Measurements from ENCODE around the gene TBL3.

TBL3 gene

DNA sequence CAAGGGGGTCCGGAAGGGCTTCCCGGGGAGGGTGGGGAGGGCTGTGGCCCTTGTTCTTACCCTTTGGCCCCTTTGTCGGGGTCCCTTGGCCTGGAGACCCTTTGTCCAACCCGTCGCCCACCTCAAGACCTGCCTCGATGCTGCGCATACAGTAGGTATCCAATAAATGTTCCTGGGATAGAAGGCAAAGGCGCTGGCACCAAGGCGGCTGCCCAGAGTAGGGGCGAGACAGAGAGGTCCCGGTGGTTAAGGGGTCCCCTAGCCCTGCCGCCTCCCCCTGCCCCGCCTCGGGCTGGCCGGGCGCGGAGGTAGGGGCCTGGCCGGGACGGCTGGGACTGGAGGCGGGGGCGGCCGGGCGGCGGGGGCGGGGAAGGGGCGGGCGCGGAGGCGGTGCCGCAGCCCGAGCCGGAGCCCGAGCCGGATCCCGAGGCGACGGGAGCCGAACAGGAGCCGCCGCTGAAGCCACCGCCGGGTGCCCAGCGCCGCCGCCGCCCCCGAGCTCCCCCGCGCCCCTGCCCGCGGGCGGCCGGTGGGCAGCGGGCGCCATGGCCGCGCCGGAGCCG, 54.7 kb downstream of the TBL3 start, which contains the start of gene NHERF2 (continued):
- no peak for TF ChIP-seq ISL1 (CRISPR knock-in tag; IDR thresholded peaks at IDR 0.05)

DNA sequence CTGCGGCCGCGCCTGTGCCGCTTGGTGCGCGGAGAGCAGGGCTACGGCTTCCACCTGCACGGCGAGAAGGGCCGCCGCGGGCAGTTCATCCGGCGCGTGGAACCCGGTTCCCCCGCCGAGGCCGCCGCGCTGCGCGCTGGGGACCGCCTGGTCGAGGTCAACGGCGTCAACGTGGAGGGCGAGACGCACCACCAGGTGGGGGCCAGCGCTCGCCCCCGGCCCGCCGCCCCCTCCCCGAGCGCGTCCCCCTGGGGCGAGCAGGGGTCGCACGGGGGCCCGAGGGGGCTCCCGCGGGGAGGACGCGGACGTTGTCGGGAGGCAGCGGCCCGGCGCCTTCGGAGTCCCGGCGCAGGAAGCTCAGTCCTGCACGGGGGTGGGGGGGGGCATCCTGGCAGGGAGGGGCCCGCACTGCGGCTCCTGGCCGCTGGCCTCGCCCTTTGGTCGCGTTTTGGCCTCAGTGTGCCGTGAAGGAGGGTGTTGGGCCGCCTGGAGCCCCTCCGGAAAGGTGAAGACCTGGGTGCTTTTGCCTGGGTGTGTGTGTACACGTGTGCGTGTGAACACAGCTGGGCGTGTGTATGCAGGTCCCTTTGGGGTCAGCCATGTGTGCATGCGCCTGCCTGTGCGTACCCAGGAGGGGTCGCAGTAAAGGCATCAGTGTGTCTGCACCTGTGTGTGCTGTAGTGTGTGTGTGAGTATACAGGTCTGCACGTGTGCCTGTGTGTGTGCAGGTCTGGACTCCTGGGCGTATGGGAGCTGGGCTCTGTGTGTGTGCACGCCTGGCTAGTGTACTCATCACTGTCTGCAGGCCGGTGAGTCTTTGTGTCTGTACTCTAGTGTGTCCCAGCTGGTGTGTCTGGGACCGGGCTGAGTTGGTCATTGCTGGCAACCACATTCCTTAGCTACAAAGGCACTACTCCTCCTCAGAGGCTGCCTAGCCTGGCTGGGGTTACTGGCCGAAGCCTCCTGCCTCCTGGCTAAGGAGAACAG, 55.5 kb downstream of the TBL3 start:
- ATAC-seq, result peak; percentile 7
- no peak for TF ChIP-seq ZFP3 (CRISPR knock-in tag; IDR thresholded peaks at IDR 0.05)
- TF ChIP-seq TOX (CRISPR knock-in tag; IDR thresholded peaks at IDR 0.05; ENCODE audit: borderline replicate concordance), result no peak
- no peak for TF ChIP-seq TCF4 (CRISPR knock-in tag; IDR thresholded peaks at IDR 0.05; ENCODE audit: borderline replicate concordance)
- no peak for TF ChIP-seq OSR1 (CRISPR knock-in tag; IDR thresholded peaks at IDR 0.05)
- TF ChIP-seq ZNF8 (CRISPR knock-in tag; IDR thresholded peaks at IDR 0.05), result no peak
- TF ChIP-seq PPARA (CRISPR knock-in tag; IDR thresholded peaks at IDR 0.05; ENCODE audit: borderline replicate concordance), result no peak
- no peak for TF ChIP-seq ZNF565 (CRISPR knock-in tag; conservative IDR thresholded peaks at IDR 0.05; ENCODE audit: low read depth)
- no peak for TF ChIP-seq RARB (CRISPR knock-in tag; IDR thresholded peaks at IDR 0.05)

DNA sequence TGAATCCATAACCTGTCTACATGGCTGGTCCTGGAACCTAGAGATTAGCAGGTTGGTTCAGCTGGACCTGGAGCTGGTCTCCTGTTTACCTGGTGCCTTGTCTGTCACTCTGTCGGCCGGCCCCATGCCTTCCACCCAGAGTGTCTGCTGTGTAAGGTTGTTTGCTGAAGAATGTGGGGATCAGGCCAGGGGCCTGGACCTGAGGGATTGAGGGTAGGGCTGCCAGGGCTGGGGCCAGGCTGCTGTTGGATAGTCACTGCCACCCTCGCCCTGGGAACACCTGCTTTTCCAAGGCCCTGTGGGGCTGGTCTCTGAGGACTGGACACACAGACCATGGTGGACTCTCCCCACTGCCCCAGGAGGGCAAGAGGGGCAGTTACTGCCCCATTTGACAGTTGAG, 56.3 kb downstream of the TBL3 start:
- TF ChIP-seq RARB (CRISPR knock-in tag; IDR thresholded peaks at IDR 0.05) (no peak), ESRRG (CRISPR knock-in tag; IDR thresholded peaks at IDR 0.05) (no peak), OSR1 (CRISPR knock-in tag; IDR thresholded peaks at IDR 0.05) (no peak), GLIS3 (CRISPR knock-in tag; IDR thresholded peaks at IDR 0.05) (no peak), ZNF70 (CRISPR knock-in tag; IDR thresholded peaks at IDR 0.05) (no peak), TOX (CRISPR knock-in tag; IDR thresholded peaks at IDR 0.05; ENCODE audit: borderline replicate concordance) (no peak), ARNTL (CRISPR knock-in tag; IDR thresholded peaks at IDR 0.05; ENCODE audit: borderline replicate concordance, low read depth) (no peak), TCF4 (CRISPR knock-in tag; IDR thresholded peaks at IDR 0.05; ENCODE audit: borderline replicate concordance) (no peak), ISL1 (CRISPR knock-in tag; IDR thresholded peaks at IDR 0.05) (no peak)
- TF ChIP-seq, protein P1, sequence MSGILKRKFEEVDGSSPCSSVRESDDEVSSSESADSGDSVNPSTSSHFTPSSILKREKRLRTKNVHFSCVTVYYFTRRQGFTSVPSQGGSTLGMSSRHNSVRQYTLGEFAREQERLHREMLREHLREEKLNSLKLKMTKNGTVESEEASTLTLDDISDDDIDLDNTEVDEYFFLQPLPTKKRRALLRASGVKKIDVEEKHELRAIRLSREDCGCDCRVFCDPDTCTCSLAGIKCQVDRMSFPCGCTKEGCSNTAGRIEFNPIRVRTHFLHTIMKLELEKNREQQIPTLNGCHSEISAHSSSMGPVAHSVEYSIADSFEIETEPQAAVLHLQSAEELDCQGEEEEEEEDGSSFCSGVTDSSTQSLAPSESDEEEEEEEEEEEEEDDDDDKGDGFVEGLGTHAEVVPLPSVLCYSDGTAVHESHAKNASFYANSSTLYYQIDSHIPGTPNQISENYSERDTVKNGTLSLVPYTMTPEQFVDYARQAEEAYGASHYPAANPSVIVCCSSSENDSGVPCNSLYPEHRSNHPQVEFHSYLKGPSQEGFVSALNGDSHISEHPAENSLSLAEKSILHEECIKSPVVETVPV (CRISPR knock-in tag; IDR thresholded peaks at IDR 0.05), result no peak
- no peak for ATAC-seq

DNA sequence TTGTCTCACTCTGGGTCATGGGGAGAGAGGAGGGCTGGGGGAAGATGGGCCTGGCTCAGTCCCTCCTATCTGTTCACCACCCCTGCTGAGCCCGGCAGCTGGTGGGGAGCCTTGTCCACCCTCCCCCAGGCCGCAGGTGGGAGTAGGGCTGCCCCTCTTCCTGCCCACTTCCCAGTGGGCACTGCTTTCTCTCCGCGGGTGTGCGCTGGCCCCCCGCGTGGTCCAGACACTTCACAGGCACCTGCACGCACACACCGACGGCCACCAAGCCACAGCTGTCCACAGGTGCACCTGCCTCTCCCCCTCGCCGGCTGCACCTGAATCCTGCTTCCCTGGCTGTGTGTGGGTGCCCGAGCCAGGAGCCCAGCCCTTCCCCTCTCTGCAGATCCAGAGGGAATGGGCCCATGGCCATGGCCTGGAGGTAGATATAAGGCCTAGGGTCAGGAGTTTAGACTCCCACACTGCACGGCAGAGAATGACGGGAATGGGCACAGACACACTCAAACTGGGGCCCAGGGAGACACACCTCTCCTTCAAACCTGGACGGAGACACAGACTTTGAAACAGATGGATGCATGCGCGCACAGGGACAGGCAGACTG, 56.9 kb downstream of the TBL3 start:
- TF ChIP-seq, protein P2, sequence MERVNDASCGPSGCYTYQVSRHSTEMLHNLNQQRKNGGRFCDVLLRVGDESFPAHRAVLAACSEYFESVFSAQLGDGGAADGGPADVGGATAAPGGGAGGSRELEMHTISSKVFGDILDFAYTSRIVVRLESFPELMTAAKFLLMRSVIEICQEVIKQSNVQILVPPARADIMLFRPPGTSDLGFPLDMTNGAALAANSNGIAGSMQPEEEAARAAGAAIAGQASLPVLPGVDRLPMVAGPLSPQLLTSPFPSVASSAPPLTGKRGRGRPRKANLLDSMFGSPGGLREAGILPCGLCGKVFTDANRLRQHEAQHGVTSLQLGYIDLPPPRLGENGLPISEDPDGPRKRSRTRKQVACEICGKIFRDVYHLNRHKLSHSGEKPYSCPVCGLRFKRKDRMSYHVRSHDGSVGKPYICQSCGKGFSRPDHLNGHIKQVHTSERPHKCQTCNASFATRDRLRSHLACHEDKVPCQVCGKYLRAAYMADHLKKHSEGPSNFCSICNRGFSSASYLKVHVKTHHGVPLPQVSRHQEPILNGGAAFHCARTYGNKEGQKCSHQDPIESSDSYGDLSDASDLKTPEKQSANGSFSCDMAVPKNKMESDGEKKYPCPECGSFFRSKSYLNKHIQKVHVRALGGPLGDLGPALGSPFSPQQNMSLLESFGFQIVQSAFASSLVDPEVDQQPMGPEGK (CRISPR knock-in tag; IDR thresholded peaks at IDR 0.05; ENCODE audit: borderline replicate concordance), result no peak
- no peak for TF ChIP-seq ZC3H10 (CRISPR knock-in tag; IDR thresholded peaks at IDR 0.05)
- no peak for TF ChIP-seq CSDC2 (CRISPR knock-in tag; IDR thresholded peaks at IDR 0.05)
- no peak for ATAC-seq

DNA sequence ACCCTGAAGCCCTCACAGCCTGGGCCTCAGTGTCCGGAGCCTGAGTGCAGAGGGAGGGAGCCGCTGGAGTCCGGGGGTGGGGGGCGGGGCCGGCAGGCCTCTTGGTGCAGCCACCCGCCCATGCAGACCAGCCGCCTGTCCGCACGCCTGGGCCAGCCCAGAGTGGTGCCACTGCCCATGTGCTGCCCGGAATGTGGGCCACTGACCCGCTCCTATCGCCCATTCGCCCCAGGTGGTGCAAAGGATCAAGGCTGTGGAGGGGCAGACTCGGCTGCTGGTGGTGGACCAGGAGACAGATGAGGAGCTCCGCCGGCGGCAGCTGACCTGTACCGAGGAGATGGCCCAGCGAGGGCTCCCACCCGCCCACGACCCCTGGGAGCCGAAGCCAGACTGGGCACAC, 57.5 kb downstream of the TBL3 start:
- TF ChIP-seq BACH2 (CRISPR knock-in tag; IDR thresholded peaks at IDR 0.05; ENCODE audit: borderline replicate concordance) (no peak), ZNF565 (CRISPR knock-in tag; conservative IDR thresholded peaks at IDR 0.05; ENCODE audit: low read depth) (no peak), TCF4 (CRISPR knock-in tag; IDR thresholded peaks at IDR 0.05; ENCODE audit: borderline replicate concordance) (no peak), PPARA (CRISPR knock-in tag; IDR thresholded peaks at IDR 0.05; ENCODE audit: borderline replicate concordance) (no peak), OSR1 (CRISPR knock-in tag; IDR thresholded peaks at IDR 0.05) (no peak), ZFP3 (CRISPR knock-in tag; IDR thresholded peaks at IDR 0.05) (no peak), ZC3H10 (CRISPR knock-in tag; IDR thresholded peaks at IDR 0.05) (no peak), SNAI2 (CRISPR knock-in tag; IDR thresholded peaks at IDR 0.05) (no peak), GLIS3 (CRISPR knock-in tag; IDR thresholded peaks at IDR 0.05) (no peak), CSDC2 (CRISPR knock-in tag; IDR thresholded peaks at IDR 0.05) (no peak), ISL1 (CRISPR knock-in tag; IDR thresholded peaks at IDR 0.05) (no peak), RARB (CRISPR knock-in tag; IDR thresholded peaks at IDR 0.05) (no peak), ZNF8 (CRISPR knock-in tag; IDR thresholded peaks at IDR 0.05) (no peak), ESRRG (CRISPR knock-in tag; IDR thresholded peaks at IDR 0.05) (no peak), ARNTL (CRISPR knock-in tag; IDR thresholded peaks at IDR 0.05; ENCODE audit: borderline replicate concordance, low read depth) (no peak)
- TF ChIP-seq, protein P1 (CRISPR knock-in tag; IDR thresholded peaks at IDR 0.05), result no peak
- TF ChIP-seq, protein P3, sequence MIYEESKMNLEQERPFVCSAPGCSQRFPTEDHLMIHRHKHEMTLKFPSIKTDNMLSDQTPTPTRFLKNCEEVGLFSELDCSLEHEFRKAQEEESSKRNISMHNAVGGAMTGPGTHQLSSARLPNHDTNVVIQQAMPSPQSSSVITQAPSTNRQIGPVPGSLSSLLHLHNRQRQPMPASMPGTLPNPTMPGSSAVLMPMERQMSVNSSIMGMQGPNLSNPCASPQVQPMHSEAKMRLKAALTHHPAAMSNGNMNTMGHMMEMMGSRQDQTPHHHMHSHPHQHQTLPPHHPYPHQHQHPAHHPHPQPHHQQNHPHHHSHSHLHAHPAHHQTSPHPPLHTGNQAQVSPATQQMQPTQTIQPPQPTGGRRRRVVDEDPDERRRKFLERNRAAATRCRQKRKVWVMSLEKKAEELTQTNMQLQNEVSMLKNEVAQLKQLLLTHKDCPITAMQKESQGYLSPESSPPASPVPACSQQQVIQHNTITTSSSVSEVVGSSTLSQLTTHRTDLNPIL (CRISPR knock-in tag; IDR thresholded peaks at IDR 0.05; ENCODE audit: low read depth), result no peak
- TF ChIP-seq, protein P4, sequence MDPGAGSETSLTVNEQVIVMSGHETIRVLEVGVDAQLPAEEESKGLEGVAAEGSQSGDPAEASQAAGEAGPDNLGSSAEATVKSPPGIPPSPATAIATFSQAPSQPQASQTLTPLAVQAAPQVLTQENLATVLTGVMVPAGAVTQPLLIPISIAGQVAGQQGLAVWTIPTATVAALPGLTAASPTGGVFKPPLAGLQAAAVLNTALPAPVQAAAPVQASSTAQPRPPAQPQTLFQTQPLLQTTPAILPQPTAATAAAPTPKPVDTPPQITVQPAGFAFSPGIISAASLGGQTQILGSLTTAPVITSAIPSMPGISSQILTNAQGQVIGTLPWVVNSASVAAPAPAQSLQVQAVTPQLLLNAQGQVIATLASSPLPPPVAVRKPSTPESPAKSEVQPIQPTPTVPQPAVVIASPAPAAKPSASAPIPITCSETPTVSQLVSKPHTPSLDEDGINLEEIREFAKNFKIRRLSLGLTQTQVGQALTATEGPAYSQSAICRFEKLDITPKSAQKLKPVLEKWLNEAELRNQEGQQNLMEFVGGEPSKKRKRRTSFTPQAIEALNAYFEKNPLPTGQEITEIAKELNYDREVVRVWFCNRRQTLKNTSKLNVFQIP (CRISPR knock-in tag; IDR thresholded peaks at IDR 0.05; ENCODE audit: borderline replicate concordance, low read depth), result no peak

More for the DNA sequence above, 57.5 kb downstream of the TBL3 start:
- ATAC-seq, result no peak

All from SK-N-SH treated with all-trans-retinoic acid at 6 μM for 48 hours (cell line).